Naive thymus-derived CD8-positive, alpha-beta T cell (primary cell): Measurements from ENCODE around the gene EPHB2. TPM values are rescaled to one million over a fixed set of nuclear protein-coding genes. Genes with fewer than 3 reads are reported as not detected.

ENCODE experiments used
- ATAC-seq, 2 donors: fragments of 150-1000 bp; cut with Tn5 transposase in 1 of 2; sonication (Bioruptor Pico), chemical (Tn5 transposase) in 1 of 2; 1 replicate in 1 of 2; 2 replicates in 1 of 2; pipeline ENCODE4 v1.10.0; 2021; ENCODE audit warnings: mild to moderate bottlenecking in 2 of 2, moderate library complexity in 2 of 2
- POLR2A ChIA-PET: fragments of 350-600 bp; sonication (Branson Sonifier 250); formaldehyde crosslinking; loops from one replicate; lab custom pipeline; 2021; ENCODE audit warnings: antibody characterized with exemption; lab: Charles Lee
- DNase-seq, 10 donors: peaks; one replicate each; pipeline versions ENCODE4 v3.0.0 to v3.0.0-alpha.2; 2020 to 2022
- H3K27ac Mint-ChIP-seq, 10 donors: one replicate each; pipeline ENCODE4 v1.8.0; 2020 to 2022; ENCODE audit warnings: mild to moderate bottlenecking in 10 of 10, mixed read lengths in 10 of 10, moderate library complexity in 4 of 10, inconsistent platforms in 1 of 10
- H3K27me3 Mint-ChIP-seq, 5 donors: one replicate each; pipeline ENCODE4 v1.8.0; 2021 to 2022; ENCODE audit warnings: mixed read lengths in 5 of 5
- H3K36me3 Mint-ChIP-seq, 3 donors: one replicate each; pipeline ENCODE4 v1.8.0; 2020 to 2022; ENCODE audit warnings: mixed read lengths in 3 of 3, mild to moderate bottlenecking in 2 of 3, inconsistent platforms in 1 of 3
- H3K4me1 Mint-ChIP-seq, 4 donors: one replicate each; pipeline ENCODE4 v1.8.0; 2021 to 2022; ENCODE audit warnings: mixed read lengths in 4 of 4
- H3K4me3 Mint-ChIP-seq, 10 donors: one replicate each; pipeline ENCODE4 v1.8.0; 2020 to 2022; ENCODE audit warnings: mild to moderate bottlenecking in 10 of 10, mixed read lengths in 10 of 10, moderate library complexity in 6 of 10, inconsistent platforms in 1 of 10
- H3K9me3 Mint-ChIP-seq, 9 donors: one replicate each; pipeline ENCODE4 v1.8.0; 2020 to 2022; ENCODE audit warnings: mixed read lengths in 9 of 9, mild to moderate bottlenecking in 3 of 9, inconsistent platforms in 1 of 9, moderate library complexity in 1 of 9
- microRNA-seq: library from miRNA; unstranded; fragments of <30 nt; microRNA quantifications from one replicate; pipeline ENCODE4 v1.2.0, GENCODE V29; 2022; ENCODE audit warnings: borderline microRNAs expressed
- polyA plus RNA-seq, 3 donors: library from polyadenylated mRNA; unstranded; fragments of 300-500 nt; fragmentation: Illumina TruSeq; gene quantifications; one replicate each; pipeline ENCODE4 v1.2.3, GENCODE V29; 2021
- total RNA-seq, 8 experiments: library from RNA in 2 of 8; stranded (reverse) in 2 of 8; gene quantifications; one replicate each; pipeline ENCODE4 v1.2.3 and lab custom pipeline; 2021 to 2026

EPHB2 gene
- total and polyA plus RNA-seq, 5 experiments from 2014 or later, result 0.21 to 0.25 TPM; not detected in 3

- POLR2A ChIA-PET, result no interaction called here
- DNase-seq (no peak), ATAC-seq (no peak)
- Mint-ChIP-seq H3K27ac (no peak overlapping the region), H3K27me3 (peaks cover 0 to 15% (median 9%) of the 10 kb centered on the region in 5 donors), H3K9me3 (peaks cover 0 to 16% (median 10%) of the 10 kb centered on the region in 9 donors), H3K4me1 (peaks cover 0 to 2% (median 0%) of the 10 kb centered on the region in 4 donors), H3K36me3 (peaks cover 3 to 8% (median 6%) of the 10 kb centered on the region in 3 donors), H3K4me3 (no peak overlapping the region)
Observed at GRCh38 chr1:22962558-22962957, 251.9 kb downstream of the EPHB2 start.

GRCh38 chr1:22963044-22963677 is 252.5 kb downstream of the EPHB2 start:
- H3K4me3 Mint-ChIP-seq, result no peak overlapping the region
- ATAC-seq, result no peak
- DNase-seq, result no peak
- H3K27me3 Mint-ChIP-seq, result peaks cover 4 to 21% (median 12%) of the 10 kb centered on the region in 5 donors
- peaks cover 3 to 8% (median 6%) of the 10 kb centered on the region in 3 donors for H3K36me3 Mint-ChIP-seq
- peak overlapping the region in 1 of 10 donors; percentile 11 for H3K27ac Mint-ChIP-seq
- POLR2A ChIA-PET, result interaction anchor here (0.5 kb wide), 1 partner anchor 12 kb away, joined by 3 read pairs; no protein-coding TSS in a partner anchor
- peaks cover 0 to 2% (median 0%) of the 10 kb centered on the region in 4 donors for H3K4me1 Mint-ChIP-seq
- H3K9me3 Mint-ChIP-seq, result peaks cover 0 to 16% (median 10%) of the 10 kb centered on the region in 9 donors

DNA sequence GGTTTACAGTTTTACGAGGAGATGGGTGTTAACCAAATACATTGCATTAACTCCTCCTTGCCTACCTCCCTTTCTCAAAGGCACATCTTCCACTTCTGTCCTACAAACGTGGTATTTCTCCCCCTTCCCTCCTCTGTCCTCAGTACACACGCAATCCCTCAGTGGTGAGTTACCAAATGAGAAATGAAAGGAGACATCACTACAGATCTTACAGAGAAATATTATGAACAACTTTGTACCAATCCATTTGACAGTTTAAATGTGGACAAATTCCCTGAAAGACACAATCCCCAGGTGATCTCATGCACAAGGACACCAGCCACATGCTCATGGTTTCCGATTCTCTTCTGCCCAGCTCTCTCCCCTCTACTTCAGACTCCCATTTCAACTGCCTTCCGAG is 255.7 kb downstream of the EPHB2 start:
- Mint-ChIP-seq H3K4me1 (peaks cover 0 to 2% (median 0%) of the 10 kb centered on the region in 4 donors), H3K9me3 (peaks cover 0 to 16% (median 12%) of the 10 kb centered on the region in 9 donors), H3K27ac (peak overlapping the region in 1 of 10 donors; percentile 2), H3K4me3 (no peak overlapping the region), H3K27me3 (peaks cover 24 to 44% (median 36%) of the 10 kb centered on the region in 5 donors), H3K36me3 (peaks cover 3 to 13% (median 6%) of the 10 kb centered on the region in 3 donors)
- no peak for ATAC-seq
- DNase-seq, result no peak
- POLR2A ChIA-PET, result no interaction called here

- DNase-seq, result no peak
- ATAC-seq, result no peak
- peaks cover 0 to 16% (median 12%) of the 10 kb centered on the region in 9 donors for H3K9me3 Mint-ChIP-seq
- peaks cover 0 to 2% (median 0%) of the 10 kb centered on the region in 4 donors for H3K4me1 Mint-ChIP-seq
- POLR2A ChIA-PET, result no interaction called here
- H3K4me3 Mint-ChIP-seq, result no peak overlapping the region
- peaks cover 0 to 13% (median 6%) of the 10 kb centered on the region in 3 donors for H3K36me3 Mint-ChIP-seq
- H3K27me3 Mint-ChIP-seq, result peaks cover 30 to 56% (median 51%) of the 10 kb centered on the region in 5 donors
- no peak overlapping the region for H3K27ac Mint-ChIP-seq
Observed at GRCh38 chr1:22967833-22968232, 257.2 kb downstream of the EPHB2 start.

- POLR2A ChIA-PET, result no interaction called here
- Mint-ChIP-seq H3K9me3 (peaks cover 0 to 16% (median 12%) of the 10 kb centered on the region in 9 donors), H3K27ac (no peak overlapping the region), H3K4me1 (no peaks in the 10 kb centered on the region), H3K36me3 (peaks cover 0 to 13% (median 6%) of the 10 kb centered on the region in 3 donors), H3K27me3 (peaks cover 33 to 57% (median 55%) of the 10 kb centered on the region in 5 donors), H3K4me3 (no peak overlapping the region)
- DNase-seq (no peak), ATAC-seq (no peak)
Observed at GRCh38 chr1:22969304-22969709, 258.7 kb downstream of the EPHB2 start.

- Mint-ChIP-seq H3K27ac (no peak overlapping the region), H3K27me3 (peaks cover 34 to 63% (median 60%) of the 10 kb centered on the region in 5 donors)
Observed at GRCh38 chr1:22970096-22970495, 259.5 kb downstream of the EPHB2 start.

More at GRCh38 chr1:22970096-22970495, 259.5 kb downstream of the EPHB2 start:
- peaks cover 0 to 16% (median 12%) of the 10 kb centered on the region in 9 donors for H3K9me3 Mint-ChIP-seq
- H3K4me3 Mint-ChIP-seq, result no peak overlapping the region
- ATAC-seq (no peak), DNase-seq (no peak)
- no peaks in the 10 kb centered on the region for H3K4me1 Mint-ChIP-seq
- peaks cover 0 to 13% (median 6%) of the 10 kb centered on the region in 3 donors for H3K36me3 Mint-ChIP-seq
- POLR2A ChIA-PET, result no interaction called here

Small RNA genes within 50 kb of the gene (microRNA-seq; reads per million reads assigned to microRNA genes)
- gene MIR4253 (not detected), gene MIR4684 (not detected)

Other genes starting within 250 kb of the EPHB2 start
- gene EPHA8, start 147.3 kb upstream of the EPHB2 start, total RNA-seq, result not detected
- not detected for gene EPHA8, start 147.3 kb upstream of the EPHB2 start, polyA plus RNA-seq
- under 1 TPM; 0.55 to 0.66 TPM for gene C1QA, start 74.2 kb upstream of the EPHB2 start, total RNA-seq
- gene C1QA, start 74.2 kb upstream of the EPHB2 start, polyA plus RNA-seq, result not detected
- gene C1QC, start 67.2 kb upstream of the EPHB2 start, total RNA-seq, result 1 to 10 TPM; 1.2 to 1.5 TPM
- not detected for gene C1QC, start 67.2 kb upstream of the EPHB2 start, polyA plus RNA-seq
- gene C1QB, start 57.6 kb upstream of the EPHB2 start, total RNA-seq, result not detected
- not detected for gene C1QB, start 57.6 kb upstream of the EPHB2 start, polyA plus RNA-seq